Bronchial epithelial cell (primary cell): ENCODE data around the gene MPPED1. TPM values are rescaled to one million over a fixed set of nuclear protein-coding genes. Genes with fewer than 3 reads are reported as not detected.

Experiments used
- DNase-seq: peaks from one replicate; pipeline ENCODE4 v3.0.0-alpha.2; 2010; ENCODE audit warnings: low read depth
- FAIRE-seq: peaks from 2 replicates; lab custom pipeline; 2011; peaks lifted over from hg19 to GRCh38; lab: Jason Lieb, UNC
- H3K27me3 ChIP-seq: 2 replicates; pipeline ENCODE4 v1.5.1; 2011; ENCODE audit warnings: low read length; ENCODE audit not compliant: control insufficient read depth, insufficient read depth
- H3K36me3 ChIP-seq: 2 replicates; pipeline ENCODE4 v1.5.1; 2011; ENCODE audit warnings: low read length; ENCODE audit not compliant: control insufficient read depth, insufficient read depth
- H3K4me3 ChIP-seq: 2 replicates; pipeline ENCODE4 v1.5.1; 2011; ENCODE audit warnings: mild to moderate bottlenecking, low read depth, low read length, control low read depth
- total RNA-seq: library from RNA; depleted of rRNA; stranded (reverse); fragments of >200 nt; gene quantifications from 2 replicates; pipeline ENCODE4 v1.2.1, GENCODE V29; 2014
- TF ChIP-seq, protein P1 (sequence below): IDR thresholded peaks from 2 replicates; pipeline ENCODE4 v1.5.1; 2011; ENCODE audit warnings: mild to moderate bottlenecking, moderate library complexity, low read length, control low read depth, inconsistent platforms; ENCODE audit not compliant: insufficient read depth, severe bottlenecking

MPPED1 gene
- total RNA-seq, 1 donor from 2014 or later, result not detected

DNA sequence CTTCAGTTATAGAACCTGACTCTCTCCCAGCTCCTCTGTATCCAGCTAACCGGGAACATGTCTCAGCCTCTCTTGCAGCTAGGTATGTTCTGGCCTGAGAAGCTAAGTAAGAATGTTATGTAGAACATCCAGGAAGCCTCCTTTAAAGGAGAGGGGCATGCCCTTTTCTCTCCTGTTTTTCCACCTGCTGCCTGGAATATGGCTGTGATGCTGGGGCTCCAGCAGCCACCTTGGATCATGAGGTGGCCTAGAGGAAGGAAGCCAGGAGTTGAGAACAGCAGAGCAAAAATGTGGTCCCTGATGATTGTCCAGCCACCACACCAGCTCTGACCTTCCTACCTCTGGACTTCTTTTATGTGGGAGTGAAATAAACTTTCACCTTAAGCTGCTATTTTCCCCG, 117.6 kb downstream of the MPPED1 start:
- DNase-seq (no peak), FAIRE-seq (no peak)
- no peaks in the 10 kb centered on the region for H3K27me3 ChIP-seq
- TF ChIP-seq, protein P1, sequence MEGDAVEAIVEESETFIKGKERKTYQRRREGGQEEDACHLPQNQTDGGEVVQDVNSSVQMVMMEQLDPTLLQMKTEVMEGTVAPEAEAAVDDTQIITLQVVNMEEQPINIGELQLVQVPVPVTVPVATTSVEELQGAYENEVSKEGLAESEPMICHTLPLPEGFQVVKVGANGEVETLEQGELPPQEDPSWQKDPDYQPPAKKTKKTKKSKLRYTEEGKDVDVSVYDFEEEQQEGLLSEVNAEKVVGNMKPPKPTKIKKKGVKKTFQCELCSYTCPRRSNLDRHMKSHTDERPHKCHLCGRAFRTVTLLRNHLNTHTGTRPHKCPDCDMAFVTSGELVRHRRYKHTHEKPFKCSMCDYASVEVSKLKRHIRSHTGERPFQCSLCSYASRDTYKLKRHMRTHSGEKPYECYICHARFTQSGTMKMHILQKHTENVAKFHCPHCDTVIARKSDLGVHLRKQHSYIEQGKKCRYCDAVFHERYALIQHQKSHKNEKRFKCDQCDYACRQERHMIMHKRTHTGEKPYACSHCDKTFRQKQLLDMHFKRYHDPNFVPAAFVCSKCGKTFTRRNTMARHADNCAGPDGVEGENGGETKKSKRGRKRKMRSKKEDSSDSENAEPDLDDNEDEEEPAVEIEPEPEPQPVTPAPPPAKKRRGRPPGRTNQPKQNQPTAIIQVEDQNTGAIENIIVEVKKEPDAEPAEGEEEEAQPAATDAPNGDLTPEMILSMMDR, result no peak
- no peaks in the 10 kb centered on the region for H3K36me3 ChIP-seq
- no peak overlapping the region for H3K4me3 ChIP-seq

DNA sequence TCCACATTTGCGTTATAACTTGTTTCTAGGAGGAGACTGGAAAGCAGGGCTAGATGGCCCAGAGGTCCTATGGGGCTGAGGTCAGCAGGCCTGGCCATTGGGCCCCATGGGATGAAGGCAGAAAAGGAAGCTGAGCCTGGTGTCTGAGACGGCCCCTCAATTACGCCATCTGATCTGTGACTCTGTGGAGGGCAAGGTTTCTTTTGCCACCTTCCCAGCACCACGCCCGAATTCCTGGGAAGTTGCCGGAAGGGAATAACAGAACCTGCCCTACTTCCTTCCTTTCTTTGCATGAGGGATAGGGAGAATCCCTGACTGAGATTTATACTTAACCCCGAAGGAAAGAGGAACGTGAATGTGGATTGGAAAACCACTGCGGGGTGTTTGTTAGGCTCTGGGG, 118.1 kb downstream of the MPPED1 start:
- no peaks in the 10 kb centered on the region for H3K27me3 ChIP-seq
- TF ChIP-seq, protein P1, result no peak
- peak; percentile 58 for FAIRE-seq
- DNase-seq, result peak; percentile 44
- no peak overlapping the region for H3K4me3 ChIP-seq
- H3K36me3 ChIP-seq, result no peaks in the 10 kb centered on the region

DNA sequence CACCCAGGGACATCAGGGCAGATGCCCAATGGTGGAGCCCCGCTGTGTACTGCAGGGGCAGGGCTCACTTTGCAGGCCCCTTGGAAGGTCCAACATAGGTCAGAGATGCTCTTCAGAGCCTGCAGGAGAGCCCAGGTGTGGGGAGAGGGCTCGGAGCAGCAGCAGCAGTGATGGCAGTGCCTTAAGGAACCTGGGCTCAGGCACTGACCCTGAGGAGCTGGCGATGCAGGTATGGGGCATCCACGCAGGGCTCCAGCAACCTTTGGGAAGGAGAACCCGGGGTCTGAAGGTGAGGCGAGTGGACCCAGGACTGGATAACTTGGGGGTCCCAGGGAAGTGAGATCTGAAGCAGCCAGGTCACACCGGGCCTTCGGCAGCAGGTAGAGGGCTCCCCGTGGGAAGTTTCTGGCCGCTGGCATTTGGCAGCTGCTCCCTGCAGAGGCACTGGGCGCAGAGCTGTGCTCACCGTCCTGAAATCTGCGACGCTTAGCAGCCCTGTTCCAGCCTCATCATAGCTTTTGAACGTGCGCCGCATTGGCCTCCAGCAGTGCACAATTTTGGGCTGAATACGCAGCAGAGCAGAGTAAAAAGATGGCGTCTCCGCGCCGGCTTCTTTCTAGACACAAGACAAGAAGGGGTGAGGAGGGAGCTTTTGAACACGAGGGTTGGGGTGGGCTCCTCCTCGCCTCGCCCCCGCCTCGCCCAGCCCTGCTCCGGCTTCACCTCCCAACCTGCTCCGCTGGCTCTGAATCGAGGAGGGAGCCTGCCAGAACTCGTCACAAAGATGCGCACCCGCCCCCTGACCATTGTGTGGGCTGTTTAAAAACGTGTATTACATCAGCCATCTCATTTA, 118.8 kb downstream of the MPPED1 start:
- H3K4me3 ChIP-seq, result no peak overlapping the region
- no peaks in the 10 kb centered on the region for H3K27me3 ChIP-seq
- TF ChIP-seq, protein P1, result no peak
- DNase-seq (peak; percentile 71), FAIRE-seq (no peak)
- H3K36me3 ChIP-seq, result no peaks in the 10 kb centered on the region

DNA sequence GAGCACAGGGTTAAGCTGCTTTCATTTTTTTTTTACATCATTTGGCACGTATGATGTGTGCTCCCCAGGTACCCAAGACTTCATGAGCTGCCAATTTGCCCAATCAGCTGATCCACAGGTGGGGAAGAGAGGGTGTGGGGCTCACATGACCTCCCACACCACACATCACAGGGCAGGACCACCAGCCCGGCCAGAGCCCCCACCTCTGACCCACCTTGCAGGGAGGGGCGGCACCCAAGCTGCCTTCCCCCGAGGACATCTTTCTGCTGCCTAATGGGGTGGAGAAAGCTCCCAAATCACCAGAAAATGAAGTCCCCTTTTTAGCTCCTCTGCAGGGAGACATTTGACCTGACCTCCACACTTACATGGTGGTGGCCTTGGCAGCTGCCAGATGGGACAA, 119.8 kb downstream of the MPPED1 start:
- H3K4me3 ChIP-seq, result no peak overlapping the region
- no peaks in the 10 kb centered on the region for H3K36me3 ChIP-seq
- FAIRE-seq (peak; percentile 75), DNase-seq (no peak)
- H3K27me3 ChIP-seq, result no peaks in the 10 kb centered on the region
- TF ChIP-seq, protein P1, result no peak

DNA sequence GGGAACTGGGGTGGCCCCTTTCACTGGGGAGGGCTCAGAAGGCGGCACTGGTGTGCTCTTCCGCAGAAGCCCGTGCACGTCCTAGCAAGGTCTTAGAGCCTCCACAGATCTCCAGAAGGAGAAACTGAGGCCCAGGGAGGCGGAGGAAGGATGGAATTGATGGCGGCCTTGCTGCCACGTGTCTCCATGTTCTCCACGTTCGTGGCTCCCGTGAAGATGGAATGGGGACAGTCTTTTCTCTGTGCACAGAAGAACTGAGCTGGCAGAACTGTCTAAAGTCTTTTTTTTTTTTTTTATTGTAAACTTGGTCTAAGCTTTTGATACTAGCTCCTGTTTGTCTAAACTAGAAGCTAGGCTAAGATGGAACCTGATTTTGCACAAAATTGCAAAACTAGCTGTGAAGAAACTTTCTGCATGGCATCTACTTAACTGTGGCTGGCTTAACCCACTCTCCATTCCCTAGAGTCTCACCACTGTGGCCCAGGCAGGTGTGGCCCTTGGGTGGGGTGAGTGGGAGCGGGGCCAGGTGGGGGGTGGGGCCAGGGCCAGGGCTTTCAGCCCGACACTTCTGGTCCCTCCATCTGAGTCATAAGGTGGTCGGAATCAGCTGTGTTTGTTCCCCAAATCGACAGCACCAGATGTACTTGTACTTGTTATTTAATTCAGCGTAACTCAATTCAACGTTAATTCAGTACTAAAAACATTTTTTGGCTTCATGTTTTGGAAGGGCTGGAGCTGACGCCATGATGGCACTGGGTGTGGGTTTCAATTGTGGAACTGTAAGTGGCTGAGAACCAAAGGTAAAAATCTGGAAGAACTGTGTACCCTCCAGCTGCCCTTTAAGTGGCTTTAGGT, 120.7 kb downstream of the MPPED1 start:
- no peaks in the 10 kb centered on the region for H3K36me3 ChIP-seq
- TF ChIP-seq, protein P1, result no peak
- H3K4me3 ChIP-seq, result no peak overlapping the region
- no peaks in the 10 kb centered on the region for H3K27me3 ChIP-seq
- peak; percentile 47 for FAIRE-seq
- no peak for DNase-seq
